Effector CD8-positive, alpha-beta T cell (primary cell): ENCODE measurements around the gene MAPRE3.

Experiments
- DNase-seq: peaks from one replicate; lab custom pipeline; 2025; lab: John Stamatoyannopoulos, UW

The MAPRE3 gene

GRCh38 chr2:27040282-27040681, 69.8 kb downstream of the MAPRE3 start:
- DNase-seq = no peak

- no peak for DNase-seq
Observed at GRCh38 chr2:27041752-27042151, 71.3 kb downstream of the MAPRE3 start.

- DNase-seq = no peak
Observed at GRCh38 chr2:27042159-27042661, 71.8 kb downstream of the MAPRE3 start.

- DNase-seq = no peak
Observed at GRCh38 chr2:27042985-27043634, 72.7 kb downstream of the MAPRE3 start.

- peak; percentile 40 for DNase-seq
Observed at GRCh38 chr2:27049422-27050280, 79.2 kb downstream of the MAPRE3 start.

- peak; percentile 80 for DNase-seq
Observed at GRCh38 chr2:27050281-27050995, 80.0 kb downstream of the MAPRE3 start.

GRCh38 chr2:27050996-27051901, 80.8 kb downstream of the MAPRE3 start, which contains the start of gene AGBL5:
Gene AGBL5 (plus strand): TSS chr2:27051668. CDS start chr2:27052959, 1,291 bp downstream.
- DNase-seq = peak; percentile 92

GRCh38 chr2:27051902-27052645, 81.6 kb downstream of the MAPRE3 start:
- DNase-seq = peak; percentile 57

- no peak for DNase-seq
Observed at GRCh38 chr2:27053321-27053720, 82.9 kb downstream of the MAPRE3 start.

- no peak for DNase-seq
Observed at GRCh38 chr2:27053776-27054175, 83.3 kb downstream of the MAPRE3 start.

- no peak for DNase-seq
Observed at GRCh38 chr2:27054721-27055120, 84.3 kb downstream of the MAPRE3 start.

GRCh38 chr2:27057184-27057583, 86.7 kb downstream of the MAPRE3 start:
- DNase-seq = no peak

GRCh38 chr2:27058210-27058609, 87.8 kb downstream of the MAPRE3 start:
- no peak for DNase-seq

- DNase-seq = no peak
Observed at GRCh38 chr2:27059141-27059820, 88.8 kb downstream of the MAPRE3 start.

- DNase-seq = no peak
Observed at GRCh38 chr2:27060323-27060722, 89.9 kb downstream of the MAPRE3 start.

- no peak for DNase-seq
Observed at GRCh38 chr2:27065128-27065527, 94.7 kb downstream of the MAPRE3 start.

- DNase-seq = no peak
Observed at GRCh38 chr2:27067385-27067784, 96.9 kb downstream of the MAPRE3 start.

GRCh38 chr2:27069436-27069835, 99.0 kb downstream of the MAPRE3 start:
- no peak for DNase-seq

GRCh38 chr2:27069961-27070618, 99.7 kb downstream of the MAPRE3 start:
- DNase-seq = no peak
